ENCODE data around the gene CD209.
"Not testable (repeated sequence)": the region's sequence is repeated elsewhere in the genome, so short reads cannot be mapped to it uniquely, and the experiment has no call there.

The CD209 gene

DNA sequence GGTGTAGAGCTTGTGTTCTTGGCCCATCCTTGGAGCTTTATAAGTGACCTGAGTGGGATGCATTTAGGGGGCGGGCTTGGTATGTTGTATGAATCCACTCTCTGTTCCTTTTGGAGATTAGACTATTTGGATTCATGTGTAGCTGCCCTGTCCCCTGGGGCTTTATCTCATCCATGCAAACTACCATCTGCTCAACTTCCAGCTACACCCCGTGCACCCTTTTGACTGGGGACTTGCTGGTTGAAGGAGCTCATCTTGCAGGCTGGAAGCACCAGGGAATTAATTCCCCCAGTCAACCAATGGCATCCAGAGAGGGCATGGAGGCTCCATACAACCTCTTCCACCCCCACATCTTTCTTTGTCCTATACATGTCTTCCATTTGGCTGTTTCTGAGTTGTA lies 21.8 kb upstream of the CD209 start:
- no peak for TF ChIP-seq ZNF274 (IDR thresholded peaks at IDR 0.05; ENCODE audit: low read depth, low read length)
- no peak for TF ChIP-seq YY1 (IDR thresholded peaks at IDR 0.05; ENCODE audit: insufficient read depth, insufficient read length)
- TF ChIP-seq SUZ12 (IDR thresholded peaks at IDR 0.05; ENCODE audit: extremely low read depth, insufficient read depth, insufficient read length): no peak
- H3K36me3 ChIP-seq (ENCODE audit: insufficient read depth, insufficient read length, low read length): no peaks in the 10 kb centered on the region
- H3K4me1 ChIP-seq (ENCODE audit: insufficient read depth, insufficient read length): peaks cover 2% of the 10 kb centered on the region
- no peak for DNase-seq (ENCODE audit: low read depth, low spot score)
- H3K9me3 ChIP-seq (ENCODE audit: insufficient read depth, low read length): no peaks in the 10 kb centered on the region
- H3K27me3 ChIP-seq (ENCODE audit: insufficient read depth, insufficient read length): peaks cover 14% of the 10 kb centered on the region
- H3K9ac ChIP-seq (ENCODE audit: insufficient read length, low read depth): no peak overlapping the region
- H3K4me3 ChIP-seq (ENCODE audit: insufficient read length, low read depth): no peak overlapping the region

DNA sequence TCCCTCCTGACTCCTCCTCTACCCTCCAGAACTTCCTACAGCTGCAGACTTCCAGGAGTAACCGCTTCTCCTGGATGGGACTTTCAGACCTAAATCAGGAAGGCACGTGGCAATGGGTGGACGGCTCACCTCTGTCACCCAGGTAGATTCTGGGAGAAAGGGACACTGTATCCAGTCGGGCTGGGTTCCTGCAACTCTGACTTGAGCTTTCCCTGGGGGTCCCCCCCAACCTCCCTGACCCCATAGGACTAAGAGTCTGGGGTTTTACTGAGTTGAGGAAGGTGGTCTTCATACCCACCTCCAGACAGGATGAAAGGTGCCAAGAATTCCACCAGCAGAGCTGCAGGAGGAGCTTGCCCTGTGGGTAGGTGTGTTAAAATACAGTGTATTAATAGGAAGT lies 20.2 kb upstream of the CD209 start:
- DNase-seq (ENCODE audit: low read depth, low spot score): no peak
- H3K27me3 ChIP-seq (ENCODE audit: insufficient read depth, insufficient read length): peaks cover 14% of the 10 kb centered on the region
- TF ChIP-seq ZNF274 (IDR thresholded peaks at IDR 0.05; ENCODE audit: low read depth, low read length) (no peak), YY1 (IDR thresholded peaks at IDR 0.05; ENCODE audit: insufficient read depth, insufficient read length) (no peak), SUZ12 (IDR thresholded peaks at IDR 0.05; ENCODE audit: extremely low read depth, insufficient read depth, insufficient read length) (no peak)
- H3K9me3 ChIP-seq (ENCODE audit: insufficient read depth, low read length): no peaks in the 10 kb centered on the region
- no peaks in the 10 kb centered on the region for H3K36me3 ChIP-seq (ENCODE audit: insufficient read depth, insufficient read length, low read length)
- no peak overlapping the region for H3K9ac ChIP-seq (ENCODE audit: insufficient read length, low read depth)
- H3K4me3 ChIP-seq (ENCODE audit: insufficient read length, low read depth): no peak overlapping the region
- H3K4me1 ChIP-seq (ENCODE audit: insufficient read depth, insufficient read length): peaks cover 3% of the 10 kb centered on the region

GRCh38 chr19:7766535-7766934 lies 19.2 kb upstream of the CD209 start:
- TF ChIP-seq YY1 (IDR thresholded peaks at IDR 0.05; ENCODE audit: insufficient read depth, insufficient read length): no peak
- TF ChIP-seq SUZ12 (IDR thresholded peaks at IDR 0.05; ENCODE audit: extremely low read depth, insufficient read depth, insufficient read length): no peak
- TF ChIP-seq ZNF274 (IDR thresholded peaks at IDR 0.05; ENCODE audit: low read depth, low read length): no peak
- no peaks in the 10 kb centered on the region for H3K9me3 ChIP-seq (ENCODE audit: insufficient read depth, low read length)
- no peak overlapping the region for H3K4me3 ChIP-seq (ENCODE audit: insufficient read length, low read depth)
- H3K27me3 ChIP-seq (ENCODE audit: insufficient read depth, insufficient read length): peaks cover 14% of the 10 kb centered on the region
- no peak overlapping the region for H3K9ac ChIP-seq (ENCODE audit: insufficient read length, low read depth)
- no peaks in the 10 kb centered on the region for H3K36me3 ChIP-seq (ENCODE audit: insufficient read depth, insufficient read length, low read length)
- no peak for DNase-seq (ENCODE audit: low read depth, low spot score)
- peaks cover 3% of the 10 kb centered on the region for H3K4me1 ChIP-seq (ENCODE audit: insufficient read depth, insufficient read length)

- not testable (repeated sequence) for H3K4me3 ChIP-seq (ENCODE audit: insufficient read length, low read depth); H3K9ac ChIP-seq (ENCODE audit: insufficient read length, low read depth); H3K9me3 ChIP-seq (ENCODE audit: insufficient read depth, low read length); H3K36me3 ChIP-seq (ENCODE audit: insufficient read depth, insufficient read length, low read length); DNase-seq (ENCODE audit: low read depth, low spot score); H3K4me1 ChIP-seq (ENCODE audit: insufficient read depth, insufficient read length)
- H3K27me3 ChIP-seq (ENCODE audit: insufficient read depth, insufficient read length): peaks cover 14% of the 10 kb centered on the region
Measured at GRCh38 chr19:7765043-7765442, 17.7 kb upstream of the CD209 start.

GRCh38 chr19:7764157-7764556 lies 16.8 kb upstream of the CD209 start:
- DNase-seq (ENCODE audit: low read depth, low spot score); H3K4me1 ChIP-seq (ENCODE audit: insufficient read depth, insufficient read length); H3K9ac ChIP-seq (ENCODE audit: insufficient read length, low read depth); H3K4me3 ChIP-seq (ENCODE audit: insufficient read length, low read depth); H3K27me3 ChIP-seq (ENCODE audit: insufficient read depth, insufficient read length); H3K36me3 ChIP-seq (ENCODE audit: insufficient read depth, insufficient read length, low read length); H3K9me3 ChIP-seq (ENCODE audit: insufficient read depth, low read length): not testable (repeated sequence)

DNA sequence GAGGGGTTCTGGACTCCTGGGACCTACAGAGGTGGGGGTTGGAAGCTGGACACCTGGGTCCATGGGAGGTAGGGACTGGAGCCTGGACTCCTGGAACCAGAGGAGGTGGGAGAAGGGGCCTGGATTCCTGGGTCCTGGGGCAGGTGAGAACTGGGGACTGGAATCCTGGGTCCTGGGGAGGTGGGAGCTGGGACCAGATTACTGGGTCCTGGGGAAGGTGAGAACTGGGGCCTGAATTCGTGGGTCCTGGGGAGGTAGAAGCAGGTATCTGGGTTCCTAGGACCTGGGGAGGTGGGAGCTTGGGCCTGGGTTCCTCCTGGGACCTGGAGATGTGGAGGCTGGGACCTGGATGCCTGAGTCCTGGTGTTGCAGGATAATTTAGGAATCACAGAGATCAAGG lies 16.4 kb upstream of the CD209 start:
- Histone ChIP-seq H3K4me3 (ENCODE audit: insufficient read length, low read depth) (no peak overlapping the region), H3K36me3 (ENCODE audit: insufficient read depth, insufficient read length, low read length) (no peaks in the 10 kb centered on the region), H3K9ac (ENCODE audit: insufficient read length, low read depth) (peak overlapping the region; percentile 8), H3K4me1 (ENCODE audit: insufficient read depth, insufficient read length) (peaks cover 4% of the 10 kb centered on the region), H3K9me3 (ENCODE audit: insufficient read depth, low read length) (peaks cover 9% of the 10 kb centered on the region), H3K27me3 (ENCODE audit: insufficient read depth, insufficient read length) (peaks cover 8% of the 10 kb centered on the region)
- no peak for DNase-seq (ENCODE audit: low read depth, low spot score)
- TF ChIP-seq ZNF274 (IDR thresholded peaks at IDR 0.05; ENCODE audit: low read depth, low read length): no peak
- no peak for TF ChIP-seq YY1 (IDR thresholded peaks at IDR 0.05; ENCODE audit: insufficient read depth, insufficient read length)
- no peak for TF ChIP-seq SUZ12 (IDR thresholded peaks at IDR 0.05; ENCODE audit: extremely low read depth, insufficient read depth, insufficient read length)

GRCh38 chr19:7762719-7763293 lies 15.5 kb upstream of the CD209 start, which contains the start of gene CLEC4M:
Gene CLEC4M, plus strand, starts transcription at chr19:7763243. Its CDS starts 24 bp downstream, at chr19:7763267.
- TF ChIP-seq YY1 (IDR thresholded peaks at IDR 0.05; ENCODE audit: insufficient read depth, insufficient read length) (no peak), ZNF274 (IDR thresholded peaks at IDR 0.05; ENCODE audit: low read depth, low read length) (no peak), SUZ12 (IDR thresholded peaks at IDR 0.05; ENCODE audit: extremely low read depth, insufficient read depth, insufficient read length) (no peak)
- Histone ChIP-seq H3K4me3 (ENCODE audit: insufficient read length, low read depth) (no peak within 1 kb of the TSS), H3K4me1 (ENCODE audit: insufficient read depth, insufficient read length) (peaks cover 4% of the 10 kb centered on the region), H3K27me3 (ENCODE audit: insufficient read depth, insufficient read length) (peaks cover 5% of the 10 kb centered on the region), H3K9me3 (ENCODE audit: insufficient read depth, low read length) (peaks cover 14% of the 10 kb centered on the region), H3K36me3 (ENCODE audit: insufficient read depth, insufficient read length, low read length) (no peaks in the 10 kb centered on the region), H3K9ac (ENCODE audit: insufficient read length, low read depth) (peak within 1 kb of the TSS; percentile 8)
- no peak for DNase-seq (ENCODE audit: low read depth, low spot score)

- Histone ChIP-seq H3K27me3 (ENCODE audit: insufficient read depth, insufficient read length) (no peaks in the 10 kb centered on the region), H3K36me3 (ENCODE audit: insufficient read depth, insufficient read length, low read length) (no peaks in the 10 kb centered on the region), H3K9ac (ENCODE audit: insufficient read length, low read depth) (no peak overlapping the region), H3K4me3 (ENCODE audit: insufficient read length, low read depth) (no peak overlapping the region), H3K9me3 (ENCODE audit: insufficient read depth, low read length) (peaks cover 33% of the 10 kb centered on the region), H3K4me1 (ENCODE audit: insufficient read depth, insufficient read length) (peaks cover 4% of the 10 kb centered on the region)
- no peak for DNase-seq (ENCODE audit: low read depth, low spot score)
- TF ChIP-seq ZNF274 (IDR thresholded peaks at IDR 0.05; ENCODE audit: low read depth, low read length) (no peak), YY1 (IDR thresholded peaks at IDR 0.05; ENCODE audit: insufficient read depth, insufficient read length) (no peak)
Measured at GRCh38 chr19:7759156-7759555, 11.8 kb upstream of the CD209 start.

All from NT2/D1 (cell line).